Thyroid gland (tissue), 4 donors: Measurements from ENCODE around the gene VIL1.

Experiments
- POLR2A ChIP-seq, 2 donors: fragments of 450-650 bp; IDR thresholded peaks; one replicate each; pipeline ENCODE4 v1.6.1; 2017; ENCODE audit warnings: antibody characterized with exemption in 2 of 2, mild to moderate bottlenecking in 2 of 2, moderate library complexity in 1 of 2
- TF ChIP-seq, protein P1 (sequence below), 6 experiments: fragments of 200-600 bp in 3 of 6; fragments of 450-650 bp in 3 of 6; sonication (generic) in 3 of 6; IDR thresholded peaks; one replicate each; pipeline ENCODE4 v1.5.1; 2016 to 2019; ENCODE audit warnings: antibody characterized with exemption in 6 of 6, mild to moderate bottlenecking in 2 of 6, inconsistent platforms in 1 of 6, moderate library complexity in 1 of 6

DNA sequence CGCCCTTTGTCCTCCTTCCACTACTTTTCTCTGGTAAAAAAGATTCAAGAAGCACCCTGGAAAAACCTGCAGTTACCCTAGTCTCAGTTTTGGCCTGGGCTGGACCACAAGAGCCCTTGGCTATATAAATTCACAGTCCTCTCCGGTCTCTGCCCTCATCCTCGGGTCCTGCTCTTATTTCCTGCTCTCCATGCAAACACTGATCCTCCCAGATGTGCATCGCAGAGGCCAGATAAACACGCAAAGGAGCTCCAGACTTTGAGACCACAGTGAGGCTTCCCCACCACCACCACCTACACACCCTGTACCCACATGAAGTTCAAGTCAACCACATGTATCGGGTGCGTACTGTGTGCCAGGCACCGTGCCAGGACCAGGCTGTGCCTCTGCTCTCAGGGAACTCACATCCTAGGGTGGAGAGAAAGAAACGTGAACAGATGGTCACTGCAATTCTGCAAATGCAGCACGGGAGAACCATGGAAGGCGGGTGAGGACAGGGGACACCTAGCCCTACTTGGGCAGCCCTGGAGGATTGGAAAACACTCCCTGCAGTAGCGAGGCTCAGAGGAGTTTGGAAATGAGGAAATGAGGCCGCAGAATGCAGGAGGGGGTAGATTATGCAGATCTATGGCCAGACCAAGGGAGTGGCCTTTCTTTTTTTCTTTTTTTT is 11.8 kb upstream of the VIL1 start:
- no peak for TF ChIP-seq POLR2A (IDR thresholded peaks at IDR 0.05)
- TF ChIP-seq, protein P1, sequence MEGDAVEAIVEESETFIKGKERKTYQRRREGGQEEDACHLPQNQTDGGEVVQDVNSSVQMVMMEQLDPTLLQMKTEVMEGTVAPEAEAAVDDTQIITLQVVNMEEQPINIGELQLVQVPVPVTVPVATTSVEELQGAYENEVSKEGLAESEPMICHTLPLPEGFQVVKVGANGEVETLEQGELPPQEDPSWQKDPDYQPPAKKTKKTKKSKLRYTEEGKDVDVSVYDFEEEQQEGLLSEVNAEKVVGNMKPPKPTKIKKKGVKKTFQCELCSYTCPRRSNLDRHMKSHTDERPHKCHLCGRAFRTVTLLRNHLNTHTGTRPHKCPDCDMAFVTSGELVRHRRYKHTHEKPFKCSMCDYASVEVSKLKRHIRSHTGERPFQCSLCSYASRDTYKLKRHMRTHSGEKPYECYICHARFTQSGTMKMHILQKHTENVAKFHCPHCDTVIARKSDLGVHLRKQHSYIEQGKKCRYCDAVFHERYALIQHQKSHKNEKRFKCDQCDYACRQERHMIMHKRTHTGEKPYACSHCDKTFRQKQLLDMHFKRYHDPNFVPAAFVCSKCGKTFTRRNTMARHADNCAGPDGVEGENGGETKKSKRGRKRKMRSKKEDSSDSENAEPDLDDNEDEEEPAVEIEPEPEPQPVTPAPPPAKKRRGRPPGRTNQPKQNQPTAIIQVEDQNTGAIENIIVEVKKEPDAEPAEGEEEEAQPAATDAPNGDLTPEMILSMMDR (IDR thresholded peaks at IDR 0.05): no peak
